Peyer's patch (tissue), 4 donors: ENCODE results near the gene DEFB110.

Source experiments
- CTCF ChIP-seq, 6 experiments: fragments of 450-650 bp in 4 of 6; fragments of 200-600 bp in 2 of 6; sonication (generic) in 1 of 6; IDR thresholded peaks; one replicate each; pipeline ENCODE4 v1.5.1; 2017 to 2019; ENCODE audit warnings: antibody characterized with exemption in 6 of 6, mild to moderate bottlenecking in 3 of 6, moderate library complexity in 1 of 6
- POLR2A ChIP-seq, 2 donors: fragments of 450-650 bp; IDR thresholded peaks; one replicate each; pipeline ENCODE4 v1.5.1; 2017; ENCODE audit warnings: antibody characterized with exemption in 2 of 2, mild to moderate bottlenecking in 2 of 2, moderate library complexity in 2 of 2

- no peak for TF ChIP-seq CTCF (IDR thresholded peaks at IDR 0.05)
- no peak for TF ChIP-seq POLR2A (IDR thresholded peaks at IDR 0.05)
Observed at GRCh38 chr6:49982046-49982445, 39.7 kb downstream of the DEFB110 start.
